Kidney (tissue), 14 donors: ENCODE results near the gene ITGAL. TPM values are rescaled to one million over a fixed set of nuclear protein-coding genes. Genes with fewer than 3 reads are reported as not detected.

Experiments
- DNase-seq, 5 donors: peaks; one replicate each; pipeline ENCODE4 v3.0.0-alpha.2; 2013 to 2020
- FAIRE-seq: peaks from 2 replicates; lab custom pipeline; 2012; peaks lifted over from hg19 to GRCh38; lab: Jason Lieb, UNC
- H3K27ac ChIP-seq, 2 donors: one replicate each; pipeline ENCODE4 v1.7.0; 2013; ENCODE audit warnings: low read depth in 2 of 2, low read length in 2 of 2, inconsistent platforms in 1 of 2
- H3K27me3 ChIP-seq: one replicate; pipeline ENCODE4 v1.7.1; 2013; ENCODE audit warnings: low read length, inconsistent platforms; ENCODE audit not compliant: control insufficient read depth, insufficient read depth
- H3K36me3 ChIP-seq, 3 donors: one replicate each; pipeline versions ENCODE4 v1.7.0 to v1.7.1; 2013; ENCODE audit warnings: low read length in 3 of 3, control low read depth in 1 of 3, inconsistent platforms in 1 of 3; ENCODE audit not compliant: insufficient read depth in 3 of 3, control insufficient read depth in 2 of 3
- H3K4me1 ChIP-seq, 3 donors: one replicate each; pipeline versions ENCODE4 v1.7.0 to v1.7.1; 2013; ENCODE audit warnings: low read length in 3 of 3, inconsistent platforms in 1 of 3, low read depth in 1 of 3; ENCODE audit not compliant: control insufficient read depth in 2 of 3, insufficient read depth in 2 of 3
- H3K4me3 ChIP-seq, 3 donors: one replicate each; pipeline versions ENCODE4 v1.7.0 to v1.8.1; 2013; ENCODE audit warnings: low read length in 3 of 3, control low read depth in 1 of 3, inconsistent platforms in 1 of 3
- H3K9ac ChIP-seq, 3 donors: one replicate each; pipeline versions ENCODE4 v1.7.0 to v1.7.1; 2013; ENCODE audit warnings: low read length in 3 of 3, control low read depth in 1 of 3, inconsistent platforms in 1 of 3
- H3K9me3 ChIP-seq, 3 donors: one replicate each; pipeline versions ENCODE4 v1.7.0 to v1.7.1; 2013; ENCODE audit warnings: low read length in 3 of 3, control low read depth in 1 of 3, inconsistent platforms in 1 of 3; ENCODE audit not compliant: control insufficient read depth in 2 of 3, insufficient read depth in 1 of 3
- intact Hi-C: fragments of 100-400 bp; cut with DNase I; formaldehyde crosslinking; loops from one replicate; pipeline ENCODE4 v1.11.1; 2022
- microRNA-seq: library from miRNA; unstranded; fragments of <30 nt; microRNA quantifications from one replicate; pipeline ENCODE4 v1.2.0, GENCODE V29; 2020
- polyA plus RNA-seq: library from polyadenylated mRNA; stranded (reverse); fragments of 350-450 nt; fragmentation: Illumina TruSeq; extraction: RNeasy Lipid Tissue Mini Kit (QIAGEN cat#74804); gene quantifications from one replicate; pipeline ENCODE4 v1.2.3, GENCODE V29; 2014; ENCODE audit warnings: low read depth, low replicate concordance; ENCODE audit not compliant: insufficient read depth
- total RNA-seq: library from RNA; stranded (reverse); fragmentation: NEBNext Ultra II Directional; extraction: Animal tissue kit (Norgen Biotek cat#: 25700); gene quantifications from one replicate; pipeline ENCODE4 v1.2.1, GENCODE V29; 2021
- TF ChIP-seq, protein P1 (sequence below): IDR thresholded peaks from 3 replicates; pipeline ENCODE4 v1.5.1; 2012; ENCODE audit warnings: mild to moderate bottlenecking, moderate library complexity, borderline replicate concordance; ENCODE audit not compliant: insufficient read depth; ENCODE audit errors: extremely low read depth
- donor health status: control.
- donor health status: control.
- donor health status: control.
- donor health status: control.
- donor health status: control.
- donor health status: DM: yes; HTN: yes; CAD: no.
- donor health status: Normal renal cell carcinoma (clear cell type).

ITGAL gene
- total and polyA plus RNA-seq, 2 donors from 2014 or later = 0.56 to 19.6 TPM

DNA sequence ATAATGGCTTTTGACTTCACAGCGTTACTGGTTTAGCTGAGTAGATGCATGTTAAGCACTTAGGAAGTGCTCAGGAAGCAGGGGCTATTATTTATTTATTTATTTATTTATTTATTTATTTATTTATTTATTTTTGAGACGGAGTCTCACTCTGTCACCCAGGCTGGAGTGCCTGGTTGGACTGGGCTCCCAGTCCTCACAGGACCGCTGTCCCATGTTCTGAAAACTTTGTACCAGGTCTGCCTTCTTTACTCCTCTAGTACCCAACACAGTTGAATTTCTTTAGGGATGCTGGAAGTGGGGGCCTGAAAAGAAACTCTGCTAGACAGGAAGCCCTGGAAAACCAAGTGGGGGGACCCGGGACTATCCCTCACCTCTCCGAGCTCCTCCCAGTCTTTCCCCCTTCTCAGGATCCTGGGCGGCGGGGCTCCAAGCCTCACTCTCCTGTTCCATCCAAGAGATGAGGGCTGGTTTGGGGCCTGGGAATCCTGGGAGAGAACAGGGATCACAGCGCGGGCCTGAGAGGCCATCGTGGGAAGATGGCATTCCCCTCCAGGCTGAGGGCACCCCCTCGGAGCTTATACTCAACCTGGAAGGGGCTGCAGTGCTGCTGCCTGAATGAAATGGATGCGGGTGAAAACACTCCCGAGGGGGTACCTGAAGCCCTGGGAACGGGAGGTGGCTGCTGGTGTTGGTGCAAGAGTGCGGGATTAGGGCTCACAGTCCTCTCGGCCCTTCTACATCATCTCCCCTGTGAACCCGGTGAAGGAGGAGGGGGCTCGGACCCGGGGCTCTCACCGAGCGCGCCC is 98.3 kb downstream of the ITGAL start:
- peak overlapping the region; percentile 67 to 97 (median 92) for H3K9ac ChIP-seq
- no peaks in the 10 kb centered on the region for H3K27me3 ChIP-seq
- TF ChIP-seq, protein P1, sequence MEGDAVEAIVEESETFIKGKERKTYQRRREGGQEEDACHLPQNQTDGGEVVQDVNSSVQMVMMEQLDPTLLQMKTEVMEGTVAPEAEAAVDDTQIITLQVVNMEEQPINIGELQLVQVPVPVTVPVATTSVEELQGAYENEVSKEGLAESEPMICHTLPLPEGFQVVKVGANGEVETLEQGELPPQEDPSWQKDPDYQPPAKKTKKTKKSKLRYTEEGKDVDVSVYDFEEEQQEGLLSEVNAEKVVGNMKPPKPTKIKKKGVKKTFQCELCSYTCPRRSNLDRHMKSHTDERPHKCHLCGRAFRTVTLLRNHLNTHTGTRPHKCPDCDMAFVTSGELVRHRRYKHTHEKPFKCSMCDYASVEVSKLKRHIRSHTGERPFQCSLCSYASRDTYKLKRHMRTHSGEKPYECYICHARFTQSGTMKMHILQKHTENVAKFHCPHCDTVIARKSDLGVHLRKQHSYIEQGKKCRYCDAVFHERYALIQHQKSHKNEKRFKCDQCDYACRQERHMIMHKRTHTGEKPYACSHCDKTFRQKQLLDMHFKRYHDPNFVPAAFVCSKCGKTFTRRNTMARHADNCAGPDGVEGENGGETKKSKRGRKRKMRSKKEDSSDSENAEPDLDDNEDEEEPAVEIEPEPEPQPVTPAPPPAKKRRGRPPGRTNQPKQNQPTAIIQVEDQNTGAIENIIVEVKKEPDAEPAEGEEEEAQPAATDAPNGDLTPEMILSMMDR = no peak
- intact Hi-C loops = no loop called here
- no peaks in the 10 kb centered on the region for H3K36me3 ChIP-seq
- peak overlapping the region; percentile 98 for H3K27ac ChIP-seq
- peak; percentile 49 to 81 (median 76) for DNase-seq
- no peaks in the 10 kb centered on the region for H3K9me3 ChIP-seq
- peak overlapping the region; percentile 65 to 89 (median 89) for H3K4me3 ChIP-seq
- H3K4me1 ChIP-seq = peaks cover 2 to 13% (median 4%) of the 10 kb centered on the region in 3 donors
- no peak for FAIRE-seq

DNA sequence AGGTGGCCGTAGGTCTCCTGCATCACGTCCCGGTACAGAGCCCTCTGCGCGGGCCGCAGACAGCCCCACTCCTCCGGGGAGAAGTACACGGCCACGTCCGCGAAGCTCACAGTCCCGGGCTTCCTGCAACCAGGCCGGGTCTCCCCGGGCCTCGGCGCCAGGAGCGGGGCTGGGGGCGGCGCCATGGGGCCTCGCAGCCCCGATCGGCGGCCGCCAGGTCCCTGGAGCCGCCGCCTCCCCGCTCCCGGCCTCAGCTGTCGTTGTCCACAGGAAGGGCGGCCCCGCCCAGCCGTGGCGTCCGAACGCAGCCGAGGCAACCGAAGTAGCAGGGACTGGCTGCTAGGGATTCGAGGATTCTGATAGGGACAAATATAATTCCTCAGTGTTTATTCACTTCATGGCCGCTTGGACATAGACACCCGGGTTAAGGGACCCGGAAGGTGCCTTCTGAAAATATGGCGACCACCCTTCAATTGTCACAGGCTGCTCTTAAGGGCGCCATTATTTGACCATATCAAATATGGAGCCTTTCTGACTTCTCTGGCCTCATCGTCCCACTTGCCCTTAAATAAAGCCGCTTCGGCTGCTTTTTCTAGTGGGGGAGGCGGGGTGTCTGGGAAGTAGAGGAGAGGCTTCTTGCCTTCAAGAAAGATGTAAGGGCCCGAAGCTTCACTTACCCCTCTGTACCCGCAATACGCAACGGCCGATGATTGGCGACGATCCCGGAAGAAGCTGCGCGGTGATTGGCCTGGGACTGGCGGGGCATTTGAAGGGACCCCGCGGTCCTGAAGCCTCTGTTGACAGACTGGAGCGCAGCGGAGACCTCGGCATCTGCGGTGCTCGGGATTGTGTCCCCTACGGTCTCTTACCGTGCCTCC is 99.1 kb downstream of the ITGAL start, which contains the start of gene ZNF688:
ZNF688 (minus strand) TSS at position 270 of the 878 bp plus-strand sequence; CDS start at position 185, 85 bp downstream.
- FAIRE-seq (peak; percentile 81), DNase-seq (peak; percentile 97 to 99 (median 98))
- H3K27ac ChIP-seq = peak within 1 kb of the TSS; percentile 98
- no peaks in the 10 kb centered on the region for H3K36me3 ChIP-seq
- H3K9ac ChIP-seq = peak within 1 kb of the TSS; percentile 80 to 97 (median 92)
- no peaks in the 10 kb centered on the region for H3K27me3 ChIP-seq
- H3K4me3 ChIP-seq = peak within 1 kb of the TSS; percentile 89 to 90 (median 89)
- peaks cover 2 to 13% (median 4%) of the 10 kb centered on the region in 3 donors for H3K4me1 ChIP-seq
- H3K9me3 ChIP-seq = no peaks in the 10 kb centered on the region
- intact Hi-C loops = no loop called here
- TF ChIP-seq, protein P1 = no peak

Small RNA genes within 50 kb of the gene (microRNA-seq; reads per million reads assigned to microRNA genes)
- gene MIR4518 = not detected

Other genes with a start within 250 kb of the ITGAL start
- 20.5 TPM for gene NPIPB13, start 224.3 kb upstream of the ITGAL start, total RNA-seq
- gene NPIPB13, start 224.3 kb upstream of the ITGAL start, polyA plus RNA-seq = 1.2 TPM
- gene CD2BP2, start 117.4 kb upstream of the ITGAL start, total RNA-seq = 68.1 TPM
- 61.8 TPM for gene CD2BP2, start 117.4 kb upstream of the ITGAL start, polyA plus RNA-seq
- gene TBC1D10B, start 102.2 kb upstream of the ITGAL start, total RNA-seq = 32.7 TPM
- gene TBC1D10B, start 102.2 kb upstream of the ITGAL start, polyA plus RNA-seq = 30.1 TPM
- not detected for gene MYL11, start 97.9 kb upstream of the ITGAL start, total RNA-seq
- gene MYL11, start 97.9 kb upstream of the ITGAL start, polyA plus RNA-seq = 2.3 TPM
- gene SEPTIN1, start 90.2 kb upstream of the ITGAL start, total RNA-seq = 12.8 TPM
- gene SEPTIN1, start 90.2 kb upstream of the ITGAL start, polyA plus RNA-seq = 5.0 TPM
- gene ZNF48, start 77.3 kb upstream of the ITGAL start, total RNA-seq = 9.7 TPM
- gene ZNF48, start 77.3 kb upstream of the ITGAL start, polyA plus RNA-seq = 6.9 TPM
- 7.8 TPM for gene ZNF771, start 65.1 kb upstream of the ITGAL start, total RNA-seq
- gene ZNF771, start 65.1 kb upstream of the ITGAL start, polyA plus RNA-seq = 14.8 TPM
- 39.1 TPM for gene DCTPP1, start 42.7 kb upstream of the ITGAL start, total RNA-seq
- 64.7 TPM for gene DCTPP1, start 42.7 kb upstream of the ITGAL start, polyA plus RNA-seq
- gene SEPHS2, start 26.9 kb upstream of the ITGAL start, total RNA-seq = 82.3 TPM
- 137 TPM for gene SEPHS2, start 26.9 kb upstream of the ITGAL start, polyA plus RNA-seq
- gene ZNF768, start 53.8 kb downstream of the ITGAL start, total RNA-seq = 36.2 TPM
- 46.9 TPM for gene ZNF768, start 53.8 kb downstream of the ITGAL start, polyA plus RNA-seq
- 11.6 TPM for gene ZNF747, start 62.1 kb downstream of the ITGAL start, total RNA-seq
- gene ZNF747, start 62.1 kb downstream of the ITGAL start, polyA plus RNA-seq = 10.1 TPM
- 11.9 TPM for gene ZNF764, start 85.6 kb downstream of the ITGAL start, total RNA-seq
- gene ZNF764, start 85.6 kb downstream of the ITGAL start, polyA plus RNA-seq = 4.4 TPM
- gene ZNF688, start 99.0 kb downstream of the ITGAL start, total RNA-seq = 16.7 TPM
- gene ZNF688, start 99.0 kb downstream of the ITGAL start, polyA plus RNA-seq = 32.7 TPM
- gene ZNF785, start 113.0 kb downstream of the ITGAL start, total RNA-seq = 18.5 TPM
- gene ZNF785, start 113.0 kb downstream of the ITGAL start, polyA plus RNA-seq = 6.3 TPM
- gene ZNF689, start 137.6 kb downstream of the ITGAL start, total RNA-seq = 9.0 TPM
- 3.9 TPM for gene ZNF689, start 137.6 kb downstream of the ITGAL start, polyA plus RNA-seq
- gene PRR14, start 178.2 kb downstream of the ITGAL start, total RNA-seq = 51.6 TPM
- 44.2 TPM for gene PRR14, start 178.2 kb downstream of the ITGAL start, polyA plus RNA-seq
- 66.2 TPM for gene FBRS, start 185.7 kb downstream of the ITGAL start, total RNA-seq
- gene FBRS, start 185.7 kb downstream of the ITGAL start, polyA plus RNA-seq = 26.3 TPM
- 71.9 TPM for gene SRCAP, start 226.4 kb downstream of the ITGAL start, total RNA-seq
- 1.6 TPM for gene SRCAP, start 226.4 kb downstream of the ITGAL start, polyA plus RNA-seq